Measurements from ENCODE around the gene GTF3A.

DNA sequence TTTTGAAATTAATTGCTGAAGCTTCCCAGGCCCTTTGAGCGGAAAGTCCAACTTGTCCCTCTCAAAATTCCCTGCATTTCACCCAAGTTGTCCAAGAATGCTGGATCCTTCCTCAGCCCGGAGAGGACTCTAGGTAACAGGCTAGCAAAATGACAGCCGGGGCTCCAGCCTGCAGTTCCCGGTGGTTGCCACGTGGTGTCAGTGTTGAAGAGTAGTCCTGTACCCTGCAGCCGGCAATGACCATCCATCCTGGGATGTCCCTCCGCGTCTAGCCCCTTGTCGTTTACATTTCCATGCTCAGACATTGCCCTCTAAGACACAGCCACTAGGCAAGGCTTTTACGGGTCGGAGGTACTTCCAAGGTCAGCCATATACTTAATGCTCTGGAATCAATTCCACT, 57.3 kb downstream of the GTF3A start:
- TF ChIP-seq, protein P1, sequence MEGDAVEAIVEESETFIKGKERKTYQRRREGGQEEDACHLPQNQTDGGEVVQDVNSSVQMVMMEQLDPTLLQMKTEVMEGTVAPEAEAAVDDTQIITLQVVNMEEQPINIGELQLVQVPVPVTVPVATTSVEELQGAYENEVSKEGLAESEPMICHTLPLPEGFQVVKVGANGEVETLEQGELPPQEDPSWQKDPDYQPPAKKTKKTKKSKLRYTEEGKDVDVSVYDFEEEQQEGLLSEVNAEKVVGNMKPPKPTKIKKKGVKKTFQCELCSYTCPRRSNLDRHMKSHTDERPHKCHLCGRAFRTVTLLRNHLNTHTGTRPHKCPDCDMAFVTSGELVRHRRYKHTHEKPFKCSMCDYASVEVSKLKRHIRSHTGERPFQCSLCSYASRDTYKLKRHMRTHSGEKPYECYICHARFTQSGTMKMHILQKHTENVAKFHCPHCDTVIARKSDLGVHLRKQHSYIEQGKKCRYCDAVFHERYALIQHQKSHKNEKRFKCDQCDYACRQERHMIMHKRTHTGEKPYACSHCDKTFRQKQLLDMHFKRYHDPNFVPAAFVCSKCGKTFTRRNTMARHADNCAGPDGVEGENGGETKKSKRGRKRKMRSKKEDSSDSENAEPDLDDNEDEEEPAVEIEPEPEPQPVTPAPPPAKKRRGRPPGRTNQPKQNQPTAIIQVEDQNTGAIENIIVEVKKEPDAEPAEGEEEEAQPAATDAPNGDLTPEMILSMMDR (conservative IDR thresholded peaks at IDR 0.05; ENCODE audit: low read depth, low read length): peak; percentile 51
- TF ChIP-seq POLR2A (IDR thresholded peaks at IDR 0.05; ENCODE audit: low read depth, low read length) (no peak), SMC3 (IDR thresholded peaks at IDR 0.05; ENCODE audit: low read depth, low read length) (peak; percentile 28; the same call in 1 of the 2 replicates), MXI1 (IDR thresholded peaks at IDR 0.05; ENCODE audit: borderline replicate concordance, low read depth, low read length) (no peak), FOS (IDR thresholded peaks at IDR 0.05; ENCODE audit: low read depth, low read length) (no peak), MAFK (IDR thresholded peaks at IDR 0.05; ENCODE audit: low read depth, low read length) (no peak), MAZ (IDR thresholded peaks at IDR 0.05; ENCODE audit: borderline replicate concordance, low read depth, low read length) (no peak)

Data from IMR-90 (cell line).